NCI-H526 (cell line): ENCODE measurements around the gene HIGD1A.

Source experiments
- DNase-seq, 2 experiments: peaks; one replicate each; lab custom pipeline; 2025; lab: John Stamatoyannopoulos, UW

HIGD1A gene

DNA sequence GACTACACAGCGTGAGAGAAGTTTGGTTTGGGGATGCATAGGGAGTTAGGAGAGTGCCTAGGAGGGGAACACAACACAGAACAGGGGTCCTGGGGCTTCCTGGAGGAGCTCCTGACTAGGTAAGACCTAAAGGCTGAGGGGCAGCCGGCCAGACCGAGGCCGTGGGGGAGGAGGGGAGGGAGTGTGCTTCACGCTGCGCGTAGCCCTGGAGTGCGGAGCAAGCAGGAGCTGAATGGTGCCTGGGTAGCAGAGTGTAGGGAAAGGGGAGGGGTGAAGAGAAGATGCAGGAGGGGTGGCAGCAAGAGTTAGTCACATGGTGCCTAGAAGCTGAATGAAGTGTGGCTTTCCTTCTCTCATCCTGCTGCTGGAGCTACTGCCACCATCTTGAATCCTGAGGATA is 69.3 kb downstream of the HIGD1A start:
- no peak for DNase-seq

DNA sequence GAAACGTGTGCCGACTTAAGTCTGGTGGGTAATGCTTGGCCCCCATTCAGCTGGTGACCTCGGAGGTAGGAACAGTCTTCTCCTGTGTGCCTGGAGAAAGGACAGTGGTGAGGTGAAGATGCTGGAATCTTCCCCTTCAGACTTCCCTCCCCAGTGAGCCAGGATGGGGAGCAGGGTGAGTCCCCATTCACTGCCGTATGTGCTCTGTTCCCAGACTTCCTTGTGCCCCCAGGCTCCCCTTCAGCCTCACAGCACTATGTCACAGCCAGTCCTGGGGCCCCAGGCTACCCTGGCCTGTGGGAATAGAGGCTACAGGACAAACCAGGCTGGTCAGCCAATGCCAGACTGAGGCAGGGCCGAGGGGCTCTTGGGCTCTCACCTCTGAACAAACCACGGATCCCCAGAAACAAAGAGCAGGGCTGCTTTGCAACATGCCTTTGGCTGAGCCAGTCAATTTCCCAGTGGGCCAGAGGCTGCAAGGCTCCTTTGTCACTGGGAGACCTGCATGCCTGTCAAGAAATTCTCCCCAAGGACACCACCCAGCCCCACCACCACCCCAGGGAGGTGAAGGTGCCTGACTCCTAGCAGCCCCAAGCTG is 69.9 kb downstream of the HIGD1A start:
- DNase-seq, result no peak

DNA sequence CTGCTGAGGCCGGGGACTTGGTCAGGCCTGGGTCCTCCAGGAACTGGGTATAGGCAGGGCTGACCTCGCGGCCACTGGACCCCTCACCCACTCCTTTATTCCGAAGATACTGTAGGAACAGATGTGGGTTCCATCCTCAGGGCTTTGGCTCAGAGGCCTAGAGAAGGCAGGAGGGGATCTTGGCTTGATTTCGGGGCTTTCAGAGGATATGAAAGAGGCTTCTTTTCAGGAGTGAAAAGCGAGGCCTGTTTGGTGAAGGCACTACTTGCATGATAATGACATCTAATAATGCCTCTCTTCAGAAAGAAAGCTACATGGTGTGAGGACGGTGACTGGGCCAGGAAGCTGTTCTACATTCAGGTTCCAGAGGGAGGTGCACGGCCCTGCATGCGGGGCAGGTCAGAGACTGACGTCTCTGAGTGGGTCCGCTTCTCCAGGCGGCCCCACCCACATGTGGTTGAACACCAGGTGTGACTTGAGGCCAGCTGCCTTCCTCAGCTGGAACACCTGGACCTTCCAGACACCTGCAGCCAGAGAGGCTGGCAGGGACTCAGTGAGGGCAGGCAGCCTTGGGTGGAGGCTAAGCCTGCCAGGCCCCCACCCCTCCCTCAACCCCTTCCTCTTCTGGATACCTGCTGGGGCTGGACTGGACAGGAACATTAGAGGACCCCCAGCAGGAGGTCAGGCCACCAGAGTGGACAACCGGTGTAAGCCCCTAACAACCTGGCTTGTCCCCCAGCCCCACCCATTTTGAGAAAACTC is 70.6 kb downstream of the HIGD1A start:
- no peak for DNase-seq
